ENCODE measurements around the gene AGRN.

DNA sequence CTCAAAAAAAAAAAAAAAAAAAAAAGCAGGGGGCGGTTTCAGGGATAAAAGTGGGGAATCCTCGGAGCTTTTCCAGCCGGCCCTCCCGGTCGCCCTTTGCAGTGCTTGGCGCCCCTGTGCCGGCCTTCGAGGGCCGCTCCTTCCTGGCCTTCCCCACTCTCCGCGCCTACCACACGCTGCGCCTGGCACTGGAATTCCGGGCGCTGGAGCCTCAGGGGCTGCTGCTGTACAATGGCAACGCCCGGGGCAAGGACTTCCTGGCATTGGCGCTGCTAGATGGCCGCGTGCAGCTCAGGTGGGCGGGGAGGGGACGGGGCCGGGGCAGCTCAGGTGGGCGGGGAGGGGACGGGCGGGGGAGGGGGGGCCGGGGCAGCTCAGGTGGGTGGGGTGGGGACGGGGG is 28.8 kb downstream of the AGRN start:
- TF ChIP-seq, protein P1, sequence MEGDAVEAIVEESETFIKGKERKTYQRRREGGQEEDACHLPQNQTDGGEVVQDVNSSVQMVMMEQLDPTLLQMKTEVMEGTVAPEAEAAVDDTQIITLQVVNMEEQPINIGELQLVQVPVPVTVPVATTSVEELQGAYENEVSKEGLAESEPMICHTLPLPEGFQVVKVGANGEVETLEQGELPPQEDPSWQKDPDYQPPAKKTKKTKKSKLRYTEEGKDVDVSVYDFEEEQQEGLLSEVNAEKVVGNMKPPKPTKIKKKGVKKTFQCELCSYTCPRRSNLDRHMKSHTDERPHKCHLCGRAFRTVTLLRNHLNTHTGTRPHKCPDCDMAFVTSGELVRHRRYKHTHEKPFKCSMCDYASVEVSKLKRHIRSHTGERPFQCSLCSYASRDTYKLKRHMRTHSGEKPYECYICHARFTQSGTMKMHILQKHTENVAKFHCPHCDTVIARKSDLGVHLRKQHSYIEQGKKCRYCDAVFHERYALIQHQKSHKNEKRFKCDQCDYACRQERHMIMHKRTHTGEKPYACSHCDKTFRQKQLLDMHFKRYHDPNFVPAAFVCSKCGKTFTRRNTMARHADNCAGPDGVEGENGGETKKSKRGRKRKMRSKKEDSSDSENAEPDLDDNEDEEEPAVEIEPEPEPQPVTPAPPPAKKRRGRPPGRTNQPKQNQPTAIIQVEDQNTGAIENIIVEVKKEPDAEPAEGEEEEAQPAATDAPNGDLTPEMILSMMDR (IDR thresholded peaks at IDR 0.05): no peak
- TF ChIP-seq POLR2A (IDR thresholded peaks at IDR 0.05): no peak
